ENCODE measurements around the gene SCGN.
"Not testable (repeated sequence)": the region's sequence is repeated elsewhere in the genome, so short reads cannot be mapped to it uniquely, and the experiment has no call there.

SCGN gene

GRCh38 chr6:25732468-25733198, 80.6 kb downstream of the SCGN start:
- DNase-seq = no peak

GRCh38 chr6:25735261-25735660, 83.2 kb downstream of the SCGN start:
- no peak for DNase-seq

GRCh38 chr6:25743868-25744267, 91.9 kb downstream of the SCGN start:
- DNase-seq = no peak

GRCh38 chr6:25745836-25746235, 93.8 kb downstream of the SCGN start:
- DNase-seq = no peak

GRCh38 chr6:25746968-25747367, 95.0 kb downstream of the SCGN start:
- DNase-seq = no peak

- no peak for DNase-seq
Observed at GRCh38 chr6:25747477-25747876, 95.5 kb downstream of the SCGN start.

- no peak for DNase-seq
Observed at GRCh38 chr6:25748049-25748448, 96.0 kb downstream of the SCGN start.

GRCh38 chr6:25748601-25749517, 96.8 kb downstream of the SCGN start:
- not testable (repeated sequence) for DNase-seq

GRCh38 chr6:25749837-25750236, 97.8 kb downstream of the SCGN start:
- DNase-seq = no peak

GRCh38 chr6:25750906-25751305, 98.9 kb downstream of the SCGN start:
- no peak for DNase-seq
